ENCODE data around the gene BIK.
"Not testable (repeated sequence)": the region's sequence is repeated elsewhere in the genome, so short reads cannot be mapped to it uniquely, and the experiment has no call there.

DNA sequence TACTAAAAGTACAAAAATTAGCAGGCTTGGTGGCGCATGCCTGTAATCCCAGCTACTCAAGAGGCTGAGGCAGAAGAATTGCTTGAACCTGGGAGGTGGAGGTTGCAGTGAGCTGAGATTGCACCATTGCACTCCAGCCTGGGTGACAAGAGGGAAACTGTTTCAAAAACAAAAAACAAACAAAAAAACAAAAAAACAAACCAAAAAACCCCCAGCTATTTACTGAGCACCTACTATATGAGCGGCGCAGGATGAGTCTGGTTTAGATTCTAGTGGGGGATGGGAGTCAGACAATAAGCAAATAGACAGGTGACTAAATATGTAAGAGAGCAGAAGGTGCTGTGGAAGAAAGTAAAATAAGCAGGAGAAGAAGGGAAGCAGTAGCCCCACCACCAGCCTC lies 5.6 kb upstream of the BIK start:
- not testable (repeated sequence) for TF ChIP-seq CTCF (conservative IDR thresholded peaks at IDR 0.05 in 1 of 2, IDR thresholded peaks at IDR 0.05 in 1 of 2; ENCODE audit: low read depth in 1 of 2, low read length in 2 of 2); EZH2 (IDR thresholded peaks at IDR 0.05; ENCODE audit: low read length, missing control alignments)

Data from fibroblast of lung (primary cell).